Activated naive CD4-positive, alpha-beta T cell treated with anti-CD3 and anti-CD28 coated beads, Interleukin-2, amount 50 U/mL, for 24 hours (primary cell): ENCODE data around the gene C3orf33.

Experiments used
- H3K27ac Mint-ChIP-seq: one replicate; pipeline ENCODE4 v1.8.0; 2021; ENCODE audit warnings: mild to moderate bottlenecking, mixed read lengths
- H3K27me3 Mint-ChIP-seq: one replicate; pipeline ENCODE4 v1.8.0; 2021; ENCODE audit warnings: mixed read lengths
- H3K36me3 Mint-ChIP-seq: one replicate; pipeline ENCODE4 v1.8.0; 2021; ENCODE audit warnings: mixed read lengths
- H3K4me1 Mint-ChIP-seq: one replicate; pipeline ENCODE4 v1.8.0; 2021; ENCODE audit warnings: mixed read lengths
- H3K4me3 Mint-ChIP-seq: one replicate; pipeline ENCODE4 v1.8.0; 2021; ENCODE audit warnings: mild to moderate bottlenecking, mixed read lengths
- H3K9me3 Mint-ChIP-seq: one replicate; pipeline ENCODE4 v1.8.0; 2021; ENCODE audit warnings: mixed read lengths

Gene C3orf33

GRCh38 chr3:155737844-155738460, 68.1 kb downstream of the C3orf33 start:
- H3K27ac Mint-ChIP-seq = no peak overlapping the region
- H3K27me3 Mint-ChIP-seq = peaks cover 30% of the 10 kb centered on the region
- peaks cover 5% of the 10 kb centered on the region for H3K4me1 Mint-ChIP-seq
- H3K36me3 Mint-ChIP-seq = no peaks in the 10 kb centered on the region
- H3K9me3 Mint-ChIP-seq = no peaks in the 10 kb centered on the region
- H3K4me3 Mint-ChIP-seq = no peak overlapping the region

DNA sequence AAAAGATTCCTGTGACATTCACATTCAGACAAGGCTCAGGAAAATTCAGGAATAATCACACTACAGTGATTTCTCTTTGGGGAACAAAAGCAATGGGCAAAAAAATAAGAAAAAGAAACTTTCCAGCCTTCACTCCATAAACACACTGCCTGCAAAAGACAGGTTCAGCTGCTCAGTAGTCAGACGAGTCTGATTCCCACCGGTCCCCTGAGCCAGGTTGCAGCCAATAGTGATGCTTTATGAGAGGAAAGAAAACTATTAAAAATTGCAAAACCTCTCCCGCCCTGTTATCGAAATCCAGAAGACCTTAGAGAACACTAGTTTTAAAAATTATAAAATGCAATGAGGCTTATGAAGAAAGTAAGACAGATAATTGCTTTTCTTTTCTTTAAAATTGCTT, 69.7 kb downstream of the C3orf33 start:
- peaks cover 25% of the 10 kb centered on the region for H3K27me3 Mint-ChIP-seq
- no peaks in the 10 kb centered on the region for H3K4me1 Mint-ChIP-seq
- H3K36me3 Mint-ChIP-seq = no peaks in the 10 kb centered on the region
- H3K9me3 Mint-ChIP-seq = no peaks in the 10 kb centered on the region
- H3K4me3 Mint-ChIP-seq = no peak overlapping the region
- no peak overlapping the region for H3K27ac Mint-ChIP-seq

- H3K27ac Mint-ChIP-seq = no peak overlapping the region
These were observed 75.2 kb downstream of the C3orf33 start for GRCh38 chr3:155730843-155731242.

DNA sequence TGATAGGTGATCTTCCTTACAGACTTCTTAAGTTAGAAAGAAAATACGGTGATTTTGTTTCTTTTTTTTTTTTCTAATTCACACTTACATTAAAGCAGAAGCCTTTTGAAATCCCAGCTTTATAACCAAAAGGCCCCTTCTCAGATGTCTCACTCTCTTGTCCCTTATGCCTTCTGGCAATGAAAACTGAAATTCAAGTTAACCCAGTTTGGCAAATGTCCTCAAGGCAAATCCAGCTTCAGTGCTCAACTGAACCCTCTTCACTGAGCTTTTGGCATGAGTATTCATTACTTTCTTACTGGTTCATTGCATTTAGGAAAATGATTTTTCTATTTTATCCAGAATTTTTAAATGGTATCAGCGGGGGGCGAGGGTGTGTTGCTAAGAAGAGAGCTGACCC, 78.2 kb downstream of the C3orf33 start:
- Mint-ChIP-seq H3K4me3 (no peak overlapping the region), H3K4me1 (no peaks in the 10 kb centered on the region), H3K27me3 (peaks cover 7% of the 10 kb centered on the region), H3K9me3 (no peaks in the 10 kb centered on the region), H3K36me3 (peaks cover 1% of the 10 kb centered on the region), H3K27ac (no peak overlapping the region)

More at GRCh38 chr3:155730843-155731242, 75.2 kb downstream of the C3orf33 start:
- Mint-ChIP-seq H3K9me3 (no peaks in the 10 kb centered on the region), H3K4me1 (no peaks in the 10 kb centered on the region), H3K4me3 (no peak overlapping the region), H3K36me3 (no peaks in the 10 kb centered on the region), H3K27me3 (peaks cover 12% of the 10 kb centered on the region)

DNA sequence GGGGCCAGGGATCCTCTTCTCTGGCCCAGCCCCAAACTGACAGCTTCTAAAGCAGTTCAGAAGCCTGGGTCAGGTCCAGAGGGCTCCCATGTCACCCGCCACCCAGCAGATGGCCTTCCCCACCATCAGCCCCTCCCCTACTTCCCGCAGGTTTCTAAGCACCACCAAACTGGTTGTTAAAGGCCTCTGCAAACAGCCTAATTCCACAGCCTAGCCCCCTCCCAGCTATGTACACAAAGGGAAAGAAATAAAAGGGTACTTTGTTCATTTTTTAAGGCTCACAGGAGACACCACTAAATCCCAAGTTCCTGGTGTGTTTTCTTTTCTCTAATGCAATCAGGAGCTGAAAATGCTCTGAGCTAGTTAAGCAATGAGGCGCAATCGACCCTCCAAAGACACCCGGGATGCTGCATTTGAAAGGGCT, 91.8 kb downstream of the C3orf33 start:
- Mint-ChIP-seq H3K9me3 (peaks cover 13% of the 10 kb centered on the region), H3K27me3 (no peaks in the 10 kb centered on the region), H3K27ac (no peak overlapping the region), H3K4me3 (no peak overlapping the region), H3K4me1 (no peaks in the 10 kb centered on the region), H3K36me3 (no peaks in the 10 kb centered on the region)
